Loucy (cell line): ENCODE data around the gene TIAM2.

Source experiments
- H2AFZ ChIP-seq: fragments of 200-600 bp; sonication (generic); 2 replicates; pipeline ENCODE4 v1.6.0; 2016; ENCODE audit warnings: antibody characterized with exemption, mild to moderate bottlenecking, low read length, moderate library complexity
- H3F3A ChIP-seq: fragments of 200-600 bp; 2 replicates; pipeline ENCODE4 v1.6.0; 2016; ENCODE audit warnings: antibody characterized with exemption, low read depth, mild to moderate bottlenecking
- H3K27me3 ChIP-seq: fragments of 200-600 bp; sonication (generic); 2 replicates; pipeline ENCODE4 v1.6.1; 2014; ENCODE audit warnings: low read length, mild to moderate bottlenecking; ENCODE audit not compliant: insufficient read depth, poor library complexity, severe bottlenecking
- H3K36me3 ChIP-seq: fragments of 200-600 bp; sonication (generic); 2 replicates; pipeline ENCODE4 v1.6.1; 2016; ENCODE audit warnings: low read length; ENCODE audit not compliant: insufficient read depth
- H3K4me1 ChIP-seq: fragments of 200-600 bp; sonication (generic); 2 replicates; pipeline ENCODE4 v1.5.1; 2014; ENCODE audit warnings: low read length, mild to moderate bottlenecking; ENCODE audit not compliant: insufficient read depth, poor library complexity, severe bottlenecking
- H3K4me2 ChIP-seq: fragments of 200-600 bp; sonication (generic); 2 replicates; pipeline ENCODE4 v1.6.0; 2014; ENCODE audit warnings: antibody characterized with exemption, low read length, low read depth, mild to moderate bottlenecking; ENCODE audit not compliant: poor library complexity, severe bottlenecking
- H3K4me3 ChIP-seq: fragments of 200-600 bp; sonication (generic); 2 replicates; pipeline ENCODE4 v1.5.1; 2014; ENCODE audit warnings: low read length, mild to moderate bottlenecking, mixed read lengths; ENCODE audit not compliant: poor library complexity, severe bottlenecking
- H3K79me2 ChIP-seq: fragments of 200-600 bp; sonication (generic); 2 replicates; pipeline ENCODE4 v1.6.1; 2014; ENCODE audit warnings: low read length; ENCODE audit not compliant: insufficient read depth
- H3K9ac ChIP-seq: fragments of 200-600 bp; sonication (generic); 2 replicates; pipeline ENCODE4 v1.6.0; 2014; ENCODE audit warnings: mild to moderate bottlenecking, low read depth, low read length, moderate library complexity; ENCODE audit not compliant: poor library complexity, severe bottlenecking
- H3K9me2 ChIP-seq: fragments of 200-600 bp; sonication (generic); replicated peaks from 2 replicates; pipeline ENCODE4 v1.6.1; 2016; ENCODE audit warnings: low read depth, low read length, mixed read lengths
- H3K9me3 ChIP-seq: fragments of 200-600 bp; sonication (generic); 2 replicates; pipeline ENCODE4 v1.6.1; 2014; ENCODE audit warnings: mild to moderate bottlenecking, antibody characterized with exemption, low read length, low read depth; ENCODE audit not compliant: insufficient read depth
- H4K20me1 ChIP-seq: fragments of 200-600 bp; sonication (generic); 2 replicates; pipeline ENCODE4 v1.6.0; 2014; ENCODE audit warnings: antibody characterized with exemption, low read length, mild to moderate bottlenecking; ENCODE audit not compliant: insufficient read depth, poor library complexity, severe bottlenecking
- CTCF ChIP-seq: fragments of 200-600 bp; sonication (generic); conservative IDR thresholded peaks from 2 replicates; pipeline ENCODE4 v1.5.1; 2014; ENCODE audit warnings: mild to moderate bottlenecking, antibody characterized with exemption, low read length
- EZH2phosphoT487 ChIP-seq: fragments of 200-600 bp; IDR thresholded peaks from 2 replicates; pipeline ENCODE4 v1.6.1; 2018; ENCODE audit warnings: antibody characterized with exemption, mild to moderate bottlenecking, moderate library complexity, borderline replicate concordance

The TIAM2 gene

DNA sequence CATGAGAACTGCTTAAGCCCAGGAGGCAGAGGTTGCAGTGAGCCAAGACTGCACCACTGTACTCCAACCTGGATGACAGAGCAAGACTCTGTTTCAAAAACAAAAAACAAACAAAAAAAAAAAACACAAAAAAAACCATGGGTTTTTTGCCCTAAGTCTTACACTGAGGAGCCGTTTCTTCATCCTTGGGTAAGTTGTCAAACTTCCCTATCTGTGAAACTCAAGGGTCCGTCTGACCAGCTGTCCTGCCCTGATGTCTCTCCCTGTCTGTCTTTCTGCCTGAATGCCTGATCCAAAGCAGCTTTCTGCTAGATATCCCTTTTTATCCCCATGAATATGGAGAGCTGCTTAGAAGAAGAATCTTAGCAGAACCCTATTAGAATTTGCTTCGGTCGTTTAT is 227.4 kb downstream of the TIAM2 start:
- Histone ChIP-seq H3K36me3 (no peaks in the 10 kb centered on the region), H3K79me2 (no peaks in the 10 kb centered on the region), H3K4me1 (no peaks in the 10 kb centered on the region), H3K27me3 (no peaks in the 10 kb centered on the region), H3K9me3 (no peaks in the 10 kb centered on the region), H3F3A (no peaks in the 10 kb centered on the region), H2AFZ (no peak overlapping the region), H4K20me1 (no peaks in the 10 kb centered on the region), H3K4me2 (no peak overlapping the region), H3K9me2 (no peaks in the 10 kb centered on the region), H3K9ac (no peak overlapping the region), H3K4me3 (no peak overlapping the region)
- TF ChIP-seq EZH2phosphoT487 = no peak
- TF ChIP-seq CTCF = no peak

DNA sequence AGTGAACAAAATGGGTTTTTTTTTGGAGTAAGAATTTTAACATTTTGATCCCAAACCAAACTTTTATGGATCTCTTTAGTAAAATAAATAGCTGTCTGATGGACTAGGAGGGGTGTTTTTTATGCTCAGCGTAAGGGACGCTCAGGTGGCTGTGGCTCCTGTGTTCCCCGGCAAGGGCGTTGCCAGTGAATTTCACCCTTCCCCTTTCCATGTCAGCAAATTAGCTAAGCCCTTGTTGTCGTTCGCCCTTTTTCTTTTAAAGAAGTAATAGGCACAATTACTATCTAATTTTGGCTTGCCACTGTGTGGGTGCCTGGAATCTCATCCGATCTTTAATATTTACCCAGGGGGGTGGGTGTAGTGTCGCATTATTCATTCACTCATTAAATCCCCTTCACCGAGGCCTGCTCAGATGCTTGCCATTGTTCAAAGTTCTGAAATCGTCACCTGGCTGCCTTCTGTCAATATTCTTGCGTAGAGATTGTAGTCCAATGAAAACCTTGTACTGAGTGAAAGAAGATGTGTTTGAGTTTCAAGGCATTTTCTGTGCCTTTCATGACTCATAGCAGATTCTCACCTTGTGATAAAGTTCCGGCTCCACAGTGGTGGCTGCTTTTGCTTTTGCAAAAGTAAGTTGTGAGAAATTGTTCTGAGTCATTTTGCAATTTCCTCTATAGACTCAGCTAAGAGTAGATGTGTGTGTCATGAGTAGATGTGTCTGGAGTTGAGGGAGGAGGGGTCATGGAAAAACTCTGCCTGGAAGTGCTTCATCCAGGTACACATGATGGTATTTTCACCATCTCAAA is 228.7 kb downstream of the TIAM2 start:
- no peak overlapping the region for H3K4me3 ChIP-seq
- no peaks in the 10 kb centered on the region for H4K20me1 ChIP-seq
- H3K9ac ChIP-seq = no peak overlapping the region
- H3K9me2 ChIP-seq = no peaks in the 10 kb centered on the region
- no peaks in the 10 kb centered on the region for H3K27me3 ChIP-seq
- H3K4me2 ChIP-seq = no peak overlapping the region
- no peaks in the 10 kb centered on the region for H3K79me2 ChIP-seq
- no peak overlapping the region for H2AFZ ChIP-seq
- TF ChIP-seq EZH2phosphoT487 = no peak
- no peak for TF ChIP-seq CTCF
- no peaks in the 10 kb centered on the region for H3F3A ChIP-seq
- no peaks in the 10 kb centered on the region for H3K36me3 ChIP-seq
- no peaks in the 10 kb centered on the region for H3K4me1 ChIP-seq
- H3K9me3 ChIP-seq = no peaks in the 10 kb centered on the region

GRCh38 chr6:155224618-155225017 is 229.5 kb downstream of the TIAM2 start:
- Histone ChIP-seq H3K4me3 (no peak overlapping the region), H3K4me1 (no peaks in the 10 kb centered on the region), H3K36me3 (no peaks in the 10 kb centered on the region), H4K20me1 (no peaks in the 10 kb centered on the region), H3K9ac (no peak overlapping the region), H2AFZ (no peak overlapping the region), H3K9me3 (no peaks in the 10 kb centered on the region), H3F3A (no peaks in the 10 kb centered on the region), H3K27me3 (no peaks in the 10 kb centered on the region), H3K4me2 (no peak overlapping the region), H3K79me2 (no peaks in the 10 kb centered on the region), H3K9me2 (no peaks in the 10 kb centered on the region)
- no peak for TF ChIP-seq EZH2phosphoT487
- no peak for TF ChIP-seq CTCF
